GM18873 (cell line): Measurements from ENCODE around the gene PPP1R12A.
"Not testable (repeated sequence)": the region's sequence is repeated elsewhere in the genome, so short reads cannot be mapped to it uniquely, and the experiment has no call there.

Experiments
- ATAC-seq: cut with Tn5 transposase; IDR thresholded peaks from one replicate; pipeline ENCODE4 v1.9.1; 2021; ENCODE audit warnings: mild to moderate bottlenecking, moderate library complexity, moderate number of reproducible peaks; ENCODE audit not compliant: unreplicated experiment, low FRiP score

The PPP1R12A gene

GRCh38 chr12:79935021-79935623 is at the start of gene PPP1R12A:
Gene PPP1R12A, minus strand, starts transcription at chr12:79935097. Its CDS starts 166 bp downstream, at chr12:79934931.
- peak; percentile 84 for ATAC-seq

GRCh38 chr12:79983986-79984620 is 49.2 kb upstream of the PPP1R12A start:
- no peak for ATAC-seq

DNA sequence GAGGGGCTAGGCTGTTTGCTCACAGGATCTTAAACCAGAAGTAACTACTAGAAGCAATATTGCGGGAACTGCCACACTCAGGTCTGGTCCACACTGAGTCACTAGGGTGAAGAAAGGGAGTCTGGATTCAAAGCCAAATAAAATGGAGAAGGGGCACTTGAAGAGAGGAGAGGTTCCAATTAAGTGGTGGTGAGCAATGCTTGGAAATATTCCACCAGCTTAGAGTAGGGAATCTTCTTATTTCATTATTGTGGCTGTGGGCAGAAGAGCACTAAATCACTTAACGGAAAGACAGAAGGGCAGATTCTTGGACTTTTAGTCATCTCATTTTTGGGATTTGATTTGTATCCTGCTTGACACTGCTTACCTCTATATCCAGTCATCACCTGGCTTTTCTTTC is 48.6 kb upstream of the PPP1R12A start:
- no peak for ATAC-seq

GRCh38 chr12:79982086-79983062 is 47.5 kb upstream of the PPP1R12A start:
- ATAC-seq, result no peak

DNA sequence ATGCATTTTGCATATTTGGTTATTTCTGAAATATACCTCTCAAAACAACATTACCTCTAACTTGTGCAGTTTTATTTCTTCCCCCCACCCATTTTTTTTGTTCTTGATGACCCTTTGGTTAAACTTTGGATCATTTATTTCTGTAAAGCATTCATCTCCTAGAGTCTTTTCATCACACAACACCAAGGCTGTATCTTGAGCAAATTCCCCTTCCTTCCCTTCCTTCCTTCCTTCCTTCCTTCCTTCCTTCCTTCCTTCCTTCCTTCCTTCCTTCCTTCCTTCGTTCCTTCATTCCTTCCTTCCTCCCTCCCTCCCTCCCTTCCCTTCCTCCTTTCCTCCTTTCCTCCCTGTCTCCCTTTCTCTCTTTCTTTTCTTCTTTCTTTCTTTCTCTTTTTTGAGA is 43.8 kb upstream of the PPP1R12A start:
- ATAC-seq, result no peak

GRCh38 chr12:79977856-79978460 is 43.1 kb upstream of the PPP1R12A start:
- ATAC-seq, result not testable (repeated sequence)

DNA sequence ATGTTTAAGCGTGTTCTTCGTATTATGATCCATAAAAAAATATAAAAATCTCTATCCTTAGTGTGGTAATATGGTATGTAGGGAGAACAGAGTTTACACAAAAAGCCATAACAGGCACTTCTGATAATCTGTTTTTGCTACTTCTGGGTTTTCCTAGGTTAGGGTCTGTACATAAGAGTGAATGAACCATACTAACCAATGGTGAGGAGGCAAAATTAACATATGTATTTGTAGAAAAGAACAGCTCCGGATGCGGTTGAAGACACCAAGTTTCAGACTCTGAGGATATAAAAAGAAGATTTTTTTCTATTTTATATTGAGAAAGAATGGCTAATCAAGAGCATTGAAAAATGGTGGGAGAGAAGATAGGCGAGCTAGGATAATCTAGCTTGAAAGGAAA is 40.2 kb upstream of the PPP1R12A start:
- ATAC-seq, result no peak

- ATAC-seq, result no peak
These were observed 38.9 kb upstream of the PPP1R12A start for GRCh38 chr12:79973801-79974200.

DNA sequence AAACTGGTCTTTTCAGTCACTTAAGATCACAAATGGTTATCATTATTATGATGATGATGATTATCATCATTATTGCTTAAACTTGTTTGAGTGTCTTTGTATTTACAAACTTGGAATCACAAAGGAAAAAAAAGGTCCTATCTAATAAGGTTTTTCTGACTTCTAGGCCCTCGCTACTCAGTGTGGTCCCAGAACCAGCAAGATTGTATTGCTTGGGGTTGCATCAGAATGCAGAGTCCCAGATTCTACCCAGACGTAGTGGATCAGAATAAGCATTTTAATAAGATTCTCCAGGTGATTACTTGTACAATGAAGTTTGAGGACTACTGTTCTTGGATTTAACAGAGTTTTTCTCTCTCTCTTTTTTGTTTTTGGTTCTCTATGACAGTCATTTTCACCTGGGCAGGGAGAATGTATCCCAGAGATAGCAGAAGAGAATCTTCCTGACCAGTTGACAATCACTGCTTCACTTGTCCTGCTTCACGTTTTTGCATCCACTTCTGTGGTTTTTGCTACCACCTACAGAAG is 29.3 kb upstream of the PPP1R12A start:
- ATAC-seq, result no peak

GRCh38 chr12:79961411-79961810 is 26.5 kb upstream of the PPP1R12A start:
- ATAC-seq, result no peak

GRCh38 chr12:79959484-79959883 is 24.6 kb upstream of the PPP1R12A start:
- no peak for ATAC-seq

DNA sequence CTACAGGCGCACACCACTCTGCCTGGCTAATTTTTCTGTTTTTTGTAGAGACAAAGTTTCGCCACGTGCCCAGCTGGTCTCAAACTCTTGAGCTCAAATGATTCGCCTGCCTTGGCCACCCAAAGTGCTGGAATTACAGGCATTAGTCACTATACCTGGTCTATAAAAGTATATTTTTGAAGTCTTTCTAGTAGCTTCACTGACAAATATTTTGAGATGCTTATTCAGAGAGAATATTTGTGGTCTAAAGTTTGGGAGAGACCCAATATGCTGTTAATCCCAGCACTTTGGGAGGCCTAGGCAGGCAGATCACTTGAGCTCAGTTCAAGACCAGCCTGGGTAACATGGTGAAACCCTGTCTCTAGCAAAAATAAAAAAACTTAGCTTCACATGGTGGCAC is 22.0 kb upstream of the PPP1R12A start:
- no peak for ATAC-seq

GRCh38 chr12:79955561-79955960 is 20.7 kb upstream of the PPP1R12A start:
- no peak for ATAC-seq

DNA sequence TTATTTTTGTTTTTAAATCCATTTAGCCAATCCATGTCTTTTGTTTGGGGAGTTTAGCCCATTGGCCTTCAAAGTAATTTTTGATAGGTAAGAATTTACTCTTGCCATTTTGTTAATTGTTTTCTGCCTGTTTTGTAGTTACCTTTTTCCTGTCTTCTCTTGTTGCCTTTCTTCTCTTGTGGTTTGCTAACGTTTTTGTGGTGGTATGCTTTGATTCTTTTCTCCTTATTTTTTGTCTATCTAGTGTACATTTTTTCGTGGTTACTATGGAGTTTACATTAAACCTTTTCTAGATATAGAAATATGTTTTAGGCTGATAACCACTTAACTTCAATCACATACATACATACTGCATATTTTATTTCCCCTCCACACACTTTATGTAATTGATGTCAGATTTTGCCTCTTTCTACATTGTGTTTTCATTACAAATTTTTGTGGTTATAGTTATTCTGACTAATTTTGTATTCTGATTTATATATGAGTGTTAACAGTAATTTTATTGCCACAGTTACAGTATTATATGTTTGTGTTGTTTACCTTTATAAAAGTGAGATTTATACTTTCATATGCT is 19.2 kb upstream of the PPP1R12A start:
- ATAC-seq, result no peak

DNA sequence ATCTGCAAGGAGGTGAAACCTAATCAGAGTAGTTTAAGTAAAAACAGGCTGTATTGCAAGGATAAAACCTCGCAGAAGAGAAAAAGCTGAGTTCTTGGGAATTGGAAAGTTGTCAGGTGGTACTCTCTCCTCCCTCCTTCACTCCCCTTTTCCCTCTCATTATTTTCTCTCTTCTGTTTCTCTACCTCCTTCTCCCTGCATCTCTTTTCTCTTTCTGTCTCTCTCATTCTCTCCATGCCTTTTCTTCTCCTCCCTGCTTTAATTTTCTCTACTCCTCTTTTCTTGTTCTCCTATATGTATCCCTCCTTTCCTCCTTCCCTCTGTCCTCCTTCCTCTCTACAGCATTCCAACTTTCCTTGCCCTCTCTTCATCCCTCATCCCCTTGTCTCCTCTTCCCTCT is 14.2 kb upstream of the PPP1R12A start:
- ATAC-seq, result no peak

GRCh38 chr12:79945433-79945832 is 10.5 kb upstream of the PPP1R12A start:
- ATAC-seq, result no peak

GRCh38 chr12:79944565-79944964 is 9.7 kb upstream of the PPP1R12A start:
- ATAC-seq, result no peak

DNA sequence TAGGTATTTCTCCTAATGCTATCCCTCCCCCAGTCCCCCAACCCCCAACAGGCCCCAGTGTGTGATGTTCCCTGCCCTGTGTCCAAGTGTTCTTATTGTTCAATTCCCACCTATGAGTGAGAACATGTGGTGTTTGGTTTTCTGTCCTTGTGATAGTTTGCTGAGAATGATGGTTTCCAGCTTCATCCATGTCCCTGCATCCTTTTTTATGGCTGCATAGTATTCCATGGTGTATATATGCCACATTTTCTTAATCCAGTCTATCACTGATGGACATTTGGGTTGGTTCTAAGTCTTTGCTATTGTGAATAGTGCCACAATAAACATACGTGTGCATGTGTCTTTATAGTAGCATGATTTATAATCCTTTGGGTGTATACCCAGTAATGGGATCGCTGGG is 7.9 kb upstream of the PPP1R12A start:
- ATAC-seq, result not testable (repeated sequence)

DNA sequence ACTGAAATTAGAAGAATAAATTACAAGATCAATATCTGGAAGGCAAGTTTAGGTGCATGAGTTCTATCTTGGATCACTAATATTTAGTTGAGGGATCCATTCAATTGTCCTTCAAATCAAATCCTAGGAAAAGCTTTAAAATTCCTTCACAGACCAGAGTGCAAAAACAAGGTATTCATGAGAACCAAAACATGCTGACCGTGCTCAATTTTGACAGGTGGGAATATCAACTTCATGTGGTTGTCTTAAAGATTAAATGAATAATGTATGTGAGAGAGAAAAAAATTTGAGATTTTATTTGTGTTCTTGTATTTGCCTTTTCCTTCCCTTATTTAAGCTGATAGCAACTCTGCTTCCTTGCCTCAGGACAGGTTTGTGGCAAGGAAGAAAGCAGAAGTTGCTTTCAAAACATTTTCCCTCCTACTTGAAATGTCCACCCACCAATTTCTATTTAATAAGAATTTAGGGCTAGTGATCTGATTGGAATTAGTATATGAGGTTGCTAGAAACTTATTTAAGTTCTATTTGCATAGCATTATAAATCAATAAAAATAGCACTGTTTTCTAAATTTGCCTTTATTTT is 4.9 kb upstream of the PPP1R12A start:
- no peak for ATAC-seq

- ATAC-seq, result no peak
These were observed 3.9 kb upstream of the PPP1R12A start for GRCh38 chr12:79938843-79939242.
